Omental fat pad (tissue), 4 donors: ENCODE measurements around the gene JADE2. TPM values are rescaled to one million over a fixed set of nuclear protein-coding genes. Genes with fewer than 3 reads are reported as not detected.
A peak's percentile ranks its signal among the peaks of the same experiment; 100 is the strongest.

ENCODE experiments used
- ATAC-seq: fragments of 150-250 bp; one replicate; pipeline ENCODE4 v1.9.1; 2016; ENCODE audit warnings: mild to moderate bottlenecking, moderate library complexity; ENCODE audit not compliant: low FRiP score
- DNase-seq: peaks from one replicate; pipeline ENCODE4 v3.0.0-alpha.2; 2019; ENCODE audit warnings: low spot score
- total RNA-seq, 4 donors: library from RNA; depleted of rRNA; stranded (reverse); fragments of >200 nt; gene quantifications; one replicate each; pipeline ENCODE4 v1.1.0, GENCODE V29; 2016
- TF ChIP-seq, protein P1 (sequence below), 3 donors: fragments of 450-650 bp; IDR thresholded peaks; one replicate each; pipeline ENCODE4 v1.5.1; 2016 to 2017; ENCODE audit warnings: antibody characterized with exemption in 3 of 3, mild to moderate bottlenecking in 3 of 3, moderate library complexity in 2 of 3

The JADE2 gene
- total RNA-seq, 4 donors from 2014 or later: 17.8 to 72.7 (median 33.8) TPM

- DNase-seq (no peak), ATAC-seq (peak; percentile 75)
- TF ChIP-seq, protein P1, sequence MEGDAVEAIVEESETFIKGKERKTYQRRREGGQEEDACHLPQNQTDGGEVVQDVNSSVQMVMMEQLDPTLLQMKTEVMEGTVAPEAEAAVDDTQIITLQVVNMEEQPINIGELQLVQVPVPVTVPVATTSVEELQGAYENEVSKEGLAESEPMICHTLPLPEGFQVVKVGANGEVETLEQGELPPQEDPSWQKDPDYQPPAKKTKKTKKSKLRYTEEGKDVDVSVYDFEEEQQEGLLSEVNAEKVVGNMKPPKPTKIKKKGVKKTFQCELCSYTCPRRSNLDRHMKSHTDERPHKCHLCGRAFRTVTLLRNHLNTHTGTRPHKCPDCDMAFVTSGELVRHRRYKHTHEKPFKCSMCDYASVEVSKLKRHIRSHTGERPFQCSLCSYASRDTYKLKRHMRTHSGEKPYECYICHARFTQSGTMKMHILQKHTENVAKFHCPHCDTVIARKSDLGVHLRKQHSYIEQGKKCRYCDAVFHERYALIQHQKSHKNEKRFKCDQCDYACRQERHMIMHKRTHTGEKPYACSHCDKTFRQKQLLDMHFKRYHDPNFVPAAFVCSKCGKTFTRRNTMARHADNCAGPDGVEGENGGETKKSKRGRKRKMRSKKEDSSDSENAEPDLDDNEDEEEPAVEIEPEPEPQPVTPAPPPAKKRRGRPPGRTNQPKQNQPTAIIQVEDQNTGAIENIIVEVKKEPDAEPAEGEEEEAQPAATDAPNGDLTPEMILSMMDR (IDR thresholded peaks at IDR 0.05): no peak
These were observed 42.3 kb downstream of the JADE2 start for GRCh38 chr5:134567641-134568336.

- peak; percentile 5 for ATAC-seq
- TF ChIP-seq, protein P1 (IDR thresholded peaks at IDR 0.05): no peak
- no peak for DNase-seq
These were observed 42.8 kb downstream of the JADE2 start for GRCh38 chr5:134568337-134568700.

DNA sequence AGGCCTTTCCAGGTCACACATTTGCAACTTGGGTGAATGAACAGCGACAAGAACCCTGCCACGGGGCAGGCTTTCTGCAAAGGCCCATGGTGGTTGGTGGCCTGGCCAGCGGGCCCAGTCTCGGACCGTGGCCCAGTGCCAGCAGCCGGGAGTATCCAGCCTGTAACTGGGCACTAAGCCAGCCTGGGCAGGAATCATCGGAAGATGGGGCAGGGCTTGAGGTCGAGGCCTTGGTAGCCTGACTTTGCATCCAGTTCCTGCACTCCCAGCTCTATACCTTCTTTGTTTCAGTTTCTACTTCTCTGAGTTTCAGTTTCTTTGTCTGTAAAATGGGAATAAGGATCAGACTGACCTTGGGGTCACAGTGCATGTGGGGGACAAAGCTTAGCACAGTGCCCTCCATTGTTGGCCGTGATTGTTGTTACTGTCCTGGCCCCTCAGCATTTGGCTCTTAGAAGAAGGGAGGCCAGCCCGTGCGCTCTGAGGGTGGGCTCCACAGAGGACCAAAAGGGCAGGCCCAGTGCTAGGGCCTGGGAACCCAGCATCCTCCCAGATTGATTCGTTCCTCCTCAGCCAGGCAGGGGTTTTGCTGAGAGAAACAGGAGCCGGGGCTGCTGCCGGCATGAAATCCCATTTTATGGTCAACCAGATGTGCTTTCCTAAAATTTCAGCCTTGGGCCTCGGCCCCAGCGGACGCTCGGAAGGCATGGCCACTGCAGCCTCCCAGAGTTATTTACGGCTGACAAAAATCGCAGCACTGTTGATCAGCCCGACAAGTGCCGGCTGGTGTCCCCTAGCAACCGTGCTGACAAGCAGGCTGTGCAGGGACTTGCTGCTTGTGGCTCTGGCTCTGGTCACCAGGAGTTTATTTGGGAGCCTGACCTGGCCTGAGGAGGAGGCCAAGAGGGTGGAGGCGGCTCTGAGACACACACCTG is 43.6 kb downstream of the JADE2 start:
- DNase-seq (peak; percentile 44), ATAC-seq (peak; percentile 31)
- TF ChIP-seq, protein P1 (IDR thresholded peaks at IDR 0.05): no peak

GRCh38 chr5:134569758-134570364 is 44.4 kb downstream of the JADE2 start:
- no peak for ATAC-seq
- TF ChIP-seq, protein P1 (IDR thresholded peaks at IDR 0.05): no peak
- no peak for DNase-seq

DNA sequence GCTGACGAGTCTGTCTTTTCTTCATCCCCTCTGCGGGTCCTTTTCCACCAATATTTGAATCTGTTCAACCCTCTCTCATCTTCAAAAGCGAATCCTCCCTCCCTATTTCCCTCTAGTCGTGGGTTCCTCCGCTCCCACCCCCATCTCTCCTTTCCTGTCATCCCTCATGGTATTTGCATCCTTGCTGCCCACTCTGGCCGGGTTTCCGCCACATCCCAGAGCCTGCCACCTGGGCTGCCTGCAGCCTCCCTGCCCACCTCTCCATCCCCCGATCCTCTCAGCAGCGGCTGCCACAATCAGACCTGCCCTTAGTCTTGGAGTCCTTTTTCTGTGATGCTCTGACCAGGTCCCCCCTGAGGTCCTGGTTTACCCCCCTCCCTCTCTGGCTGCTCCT is 44.9 kb downstream of the JADE2 start:
- no peak for DNase-seq
- no peak for ATAC-seq
- TF ChIP-seq, protein P1 (IDR thresholded peaks at IDR 0.05): no peak

DNA sequence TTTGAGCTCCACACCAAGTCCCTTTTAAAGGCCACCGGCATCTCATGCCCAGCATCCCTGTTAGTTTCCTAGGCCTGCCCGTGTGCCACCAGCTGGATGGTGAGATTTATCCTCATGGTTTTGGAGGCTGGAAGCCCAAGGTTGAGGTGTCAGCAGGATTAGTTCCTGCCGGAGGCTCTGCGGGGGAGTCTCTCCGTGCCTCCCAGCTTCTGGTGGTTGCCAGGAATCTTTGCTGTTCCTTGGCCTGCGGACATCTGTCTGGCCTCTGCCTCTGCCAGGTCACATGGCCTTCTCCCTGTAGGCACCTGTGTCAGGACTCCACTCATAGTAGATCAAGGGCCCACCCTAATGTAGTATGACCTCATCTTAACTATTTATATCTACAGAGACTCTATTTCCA is 45.4 kb downstream of the JADE2 start:
- ATAC-seq: no peak
- TF ChIP-seq, protein P1 (IDR thresholded peaks at IDR 0.05): no peak
- DNase-seq: no peak
